GM12874 (cell line): ENCODE measurements around the gene ATPAF1.

Experiments used
- CTCF ChIP-seq: IDR thresholded peaks from 2 replicates; pipeline ENCODE4 v1.5.1; 2011; ENCODE audit warnings: low read depth, mild to moderate bottlenecking, control low read depth, low read length, moderate library complexity; ENCODE audit not compliant: insufficient read depth

The ATPAF1 gene

GRCh38 chr1:46606255-46606965 is 61.8 kb downstream of the ATPAF1 start:
- TF ChIP-seq CTCF, result no peak

GRCh38 chr1:46605232-46605631 is 62.9 kb downstream of the ATPAF1 start:
- TF ChIP-seq CTCF, result no peak

- TF ChIP-seq CTCF, result 0 out of 2 replicates have a peak, but pooled peaks have one; percentile 14
Observed at GRCh38 chr1:46603858-46604549, 64.2 kb downstream of the ATPAF1 start, which contains the start of gene MKNK1. Gene MKNK1 (minus strand): TSS chr1:46604268. CDS start chr1:46583327, 20,941 bp downstream.

- TF ChIP-seq CTCF, result no peak
Observed at GRCh38 chr1:46603481-46603857, 64.7 kb downstream of the ATPAF1 start.

GRCh38 chr1:46601257-46602007 is 66.7 kb downstream of the ATPAF1 start:
- no peak for TF ChIP-seq CTCF

GRCh38 chr1:46599059-46599970 is 68.8 kb downstream of the ATPAF1 start:
- TF ChIP-seq CTCF, result no peak
